ENCODE measurements around the gene TAF6.

Gene TAF6

GRCh38 chr7:100088621-100089457, 30.3 kb downstream of the TAF6 start, which contains the start of gene COPS6 (continued):
- TF ChIP-seq HIC1 (tag by site-specific recombination; IDR thresholded peaks at IDR 0.05) (no peak), KLF8 (tag by site-specific recombination; IDR thresholded peaks at IDR 0.05) (peak; percentile 65; the same call in 1 of the 2 replicates), ZNF514 (tag by site-specific recombination; IDR thresholded peaks at IDR 0.05) (no peak), ZNF513 (tag by site-specific recombination; IDR thresholded peaks at IDR 0.05) (no peak; the same call in 1 of the 2 replicates), ZNF114 (tag by site-specific recombination; IDR thresholded peaks at IDR 0.05) (no peak), ZNF76 (tag by site-specific recombination; IDR thresholded peaks at IDR 0.05; ENCODE audit: borderline replicate concordance, low read depth) (peak; percentile 80), EGR2 (tag by site-specific recombination; IDR thresholded peaks at IDR 0.05; ENCODE audit: low read depth) (peak; percentile 36; the same call in 1 of the 2 replicates), SP7 (tag by site-specific recombination; IDR thresholded peaks at IDR 0.05) (peak; percentile 73), SETDB1 (IDR thresholded peaks at IDR 0.05; ENCODE audit: insufficient read length, low read length) (no peak), SP3 (tag by site-specific recombination; IDR thresholded peaks at IDR 0.05) (peak; percentile 82), ZNF701 (tag by site-specific recombination; IDR thresholded peaks at IDR 0.05) (no peak), ZFP37 (tag by site-specific recombination; IDR thresholded peaks at IDR 0.05) (peak; percentile 21; the same call in 1 of the 2 replicates), IKZF3 (tag by site-specific recombination; IDR thresholded peaks at IDR 0.05) (peak; percentile 79; the same call in 1 of the 2 replicates), WT1 (tag by site-specific recombination; IDR thresholded peaks at IDR 0.05) (no peak), ZNF433 (tag by site-specific recombination; IDR thresholded peaks at IDR 0.05; ENCODE audit: low read depth) (no peak), ZNF768 (tag by site-specific recombination; IDR thresholded peaks at IDR 0.05) (no peak), ZEB2 (tag by site-specific recombination; IDR thresholded peaks at IDR 0.05) (peak; percentile 96), ZBTB10 (tag by site-specific recombination; IDR thresholded peaks at IDR 0.05) (no peak), ZNF362 (tag by site-specific recombination; IDR thresholded peaks at IDR 0.05) (no peak), ZNF658 (tag by site-specific recombination; IDR thresholded peaks at IDR 0.05) (no peak), ZBTB17 (tag by site-specific recombination; IDR thresholded peaks at IDR 0.05) (no peak), ZNF624 (tag by site-specific recombination; IDR thresholded peaks at IDR 0.05) (no peak), PRDM2 (tag by site-specific recombination; IDR thresholded peaks at IDR 0.05; ENCODE audit: borderline replicate concordance) (no peak), ZNF266 (tag by site-specific recombination; IDR thresholded peaks at IDR 0.05; ENCODE audit: low read depth) (no peak), REPIN1 (tag by site-specific recombination; IDR thresholded peaks at IDR 0.05; ENCODE audit: low read depth) (no peak)

Measured in HEK293 (cell line).